Lower lobe of right lung (tissue), 2 donors: ENCODE results near the gene DGKI. TPM values are rescaled to one million over a fixed set of nuclear protein-coding genes. Genes with fewer than 3 reads are reported as not detected.

Experiments used
- ATAC-seq, 2 donors: fragments of 200-7000 bp; cut with Tn5 transposase; one replicate each; pipeline ENCODE4 v1.9.1; 2020 to 2022; ENCODE audit warnings: mild to moderate bottlenecking in 2 of 2, moderate library complexity in 2 of 2
- DNase-seq: peaks from one replicate; pipeline ENCODE4 v3.0.0-alpha.2; 2020
- H3K27ac ChIP-seq: fragments of 200-600 bp; one replicate; pipeline ENCODE4 v1.8.0; 2022
- H3K27me3 ChIP-seq: fragments of 200-600 bp; one replicate; pipeline ENCODE4 v1.8.0; 2022; ENCODE audit warnings: low read depth
- H3K36me3 ChIP-seq: fragments of 200-600 bp; one replicate; pipeline ENCODE4 v1.8.0; 2022; ENCODE audit warnings: mild to moderate bottlenecking
- H3K4me1 ChIP-seq: fragments of 200-600 bp; one replicate; pipeline ENCODE4 v1.8.0; 2022
- H3K4me3 ChIP-seq: fragments of 200-600 bp; one replicate; pipeline ENCODE4 v1.8.0; 2022; ENCODE audit warnings: mild to moderate bottlenecking
- H3K9me3 ChIP-seq: fragments of 200-600 bp; one replicate; pipeline ENCODE4 v1.8.0; 2022
- intact Hi-C: fragments of 100-400 bp; cut with DNase I; formaldehyde crosslinking; loops from one replicate; pipeline ENCODE4 v1.11.0; 2022
- total RNA-seq: library from RNA; stranded (reverse); fragmentation: NEBNext Ultra II Directional; extraction: Animal tissue kit (Norgen Biotek cat#: 25700); gene quantifications from one replicate; pipeline ENCODE4 v1.2.1, GENCODE V29; 2021
- TF ChIP-seq, protein P1 (sequence below): fragments of 200-600 bp; IDR thresholded peaks from one replicate; pipeline ENCODE4 v1.8.0; 2022; ENCODE audit warnings: antibody characterized with exemption, mild to moderate bottlenecking
- donor health status: DM: no; HTN: yes; CAD: no; lungs with severe emphysema.

The DGKI gene
- total RNA-seq, 1 donor from 2014 or later: 0.09 TPM

DNA sequence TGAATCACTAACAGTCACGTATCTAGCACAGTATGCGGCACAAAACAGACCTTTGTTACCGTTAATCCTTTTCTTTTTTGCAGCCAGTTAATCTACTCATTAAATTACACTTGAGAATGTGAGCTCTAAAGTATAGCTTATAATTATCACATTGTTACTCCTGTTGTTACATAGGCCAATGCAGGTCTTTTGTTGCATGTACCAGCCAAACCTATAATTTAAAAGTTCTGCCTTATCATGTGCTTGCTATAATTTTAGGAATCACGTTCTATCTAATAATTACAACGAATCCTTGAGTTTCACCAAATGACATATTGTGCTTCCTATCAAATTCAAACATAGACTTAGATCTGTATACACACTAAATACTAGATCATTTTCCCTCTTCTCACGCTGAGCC lies 245.1 kb downstream of the DGKI start:
- ATAC-seq: no peak
- H3K27ac ChIP-seq: no peak overlapping the region
- intact Hi-C loops: no loop called here

DNA sequence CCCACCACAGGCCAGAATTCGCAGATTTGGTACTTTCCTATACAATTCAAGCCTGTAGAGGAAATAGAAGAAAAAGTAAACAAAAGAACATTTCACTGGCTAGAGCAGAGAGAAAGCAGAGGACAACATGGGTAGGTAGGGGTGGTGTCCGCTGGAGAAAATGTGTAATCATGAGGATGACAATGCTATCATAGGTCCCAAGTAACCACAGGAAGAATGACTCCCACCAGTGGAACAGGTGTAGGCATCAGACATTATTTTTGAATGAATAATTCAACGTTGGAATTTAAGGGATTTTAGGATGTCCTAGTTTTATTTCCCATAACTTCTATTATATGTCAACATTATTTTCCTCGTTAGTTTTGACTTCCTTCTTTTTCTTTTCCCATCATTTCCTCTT lies 248.9 kb downstream of the DGKI start:
- ATAC-seq (no peak), DNase-seq (no peak)
- no peaks in the 10 kb centered on the region for H3K4me1 ChIP-seq
- no peaks in the 10 kb centered on the region for H3K27me3 ChIP-seq
- no peaks in the 10 kb centered on the region for H3K9me3 ChIP-seq
- TF ChIP-seq, protein P1, sequence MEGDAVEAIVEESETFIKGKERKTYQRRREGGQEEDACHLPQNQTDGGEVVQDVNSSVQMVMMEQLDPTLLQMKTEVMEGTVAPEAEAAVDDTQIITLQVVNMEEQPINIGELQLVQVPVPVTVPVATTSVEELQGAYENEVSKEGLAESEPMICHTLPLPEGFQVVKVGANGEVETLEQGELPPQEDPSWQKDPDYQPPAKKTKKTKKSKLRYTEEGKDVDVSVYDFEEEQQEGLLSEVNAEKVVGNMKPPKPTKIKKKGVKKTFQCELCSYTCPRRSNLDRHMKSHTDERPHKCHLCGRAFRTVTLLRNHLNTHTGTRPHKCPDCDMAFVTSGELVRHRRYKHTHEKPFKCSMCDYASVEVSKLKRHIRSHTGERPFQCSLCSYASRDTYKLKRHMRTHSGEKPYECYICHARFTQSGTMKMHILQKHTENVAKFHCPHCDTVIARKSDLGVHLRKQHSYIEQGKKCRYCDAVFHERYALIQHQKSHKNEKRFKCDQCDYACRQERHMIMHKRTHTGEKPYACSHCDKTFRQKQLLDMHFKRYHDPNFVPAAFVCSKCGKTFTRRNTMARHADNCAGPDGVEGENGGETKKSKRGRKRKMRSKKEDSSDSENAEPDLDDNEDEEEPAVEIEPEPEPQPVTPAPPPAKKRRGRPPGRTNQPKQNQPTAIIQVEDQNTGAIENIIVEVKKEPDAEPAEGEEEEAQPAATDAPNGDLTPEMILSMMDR: no peak
- no peak overlapping the region for H3K27ac ChIP-seq
- intact Hi-C loops: no loop called here
- no peaks in the 10 kb centered on the region for H3K36me3 ChIP-seq
- no peak overlapping the region for H3K4me3 ChIP-seq

More for the DNA sequence above, 245.1 kb downstream of the DGKI start:
- no peaks in the 10 kb centered on the region for H3K36me3 ChIP-seq
- no peaks in the 10 kb centered on the region for H3K4me1 ChIP-seq
- TF ChIP-seq, protein P1: no peak
- no peak for DNase-seq
- no peaks in the 10 kb centered on the region for H3K9me3 ChIP-seq
- H3K4me3 ChIP-seq: no peak overlapping the region
- no peaks in the 10 kb centered on the region for H3K27me3 ChIP-seq

DNA sequence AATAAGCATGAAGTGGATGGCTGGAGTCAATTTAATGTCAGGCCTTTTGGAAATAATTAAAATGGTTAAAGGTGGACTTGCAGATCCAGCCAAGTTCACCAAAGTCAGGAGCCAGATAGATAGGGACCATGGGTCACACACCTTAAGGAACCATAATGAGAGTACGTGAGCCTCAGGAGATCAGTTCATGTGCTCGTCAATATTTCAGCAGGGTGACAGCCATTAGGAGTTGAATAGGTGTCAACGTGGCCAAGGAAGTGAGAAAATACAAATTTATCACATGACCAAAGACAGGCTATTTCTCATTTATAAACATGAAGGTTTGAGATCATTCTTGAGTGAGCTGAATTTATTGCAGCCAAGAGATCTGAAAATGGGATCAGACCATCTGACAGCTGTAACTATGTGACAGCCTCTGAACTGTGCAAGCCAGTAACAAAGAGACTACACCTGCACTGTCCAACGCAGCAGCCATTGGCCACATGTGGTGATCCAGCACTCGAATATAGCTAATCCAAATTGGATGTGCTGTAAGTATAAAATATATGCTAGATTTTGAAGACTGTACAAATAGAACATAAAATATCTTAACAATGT lies 253.6 kb downstream of the DGKI start:
- TF ChIP-seq, protein P1: no peak
- ATAC-seq (no peak), DNase-seq (no peak)
- intact Hi-C loops: no loop called here
- Histone ChIP-seq H3K4me3 (no peak overlapping the region), H3K9me3 (no peaks in the 10 kb centered on the region), H3K36me3 (no peaks in the 10 kb centered on the region), H3K27me3 (no peaks in the 10 kb centered on the region), H3K4me1 (peaks cover 6% of the 10 kb centered on the region), H3K27ac (no peak overlapping the region)

DNA sequence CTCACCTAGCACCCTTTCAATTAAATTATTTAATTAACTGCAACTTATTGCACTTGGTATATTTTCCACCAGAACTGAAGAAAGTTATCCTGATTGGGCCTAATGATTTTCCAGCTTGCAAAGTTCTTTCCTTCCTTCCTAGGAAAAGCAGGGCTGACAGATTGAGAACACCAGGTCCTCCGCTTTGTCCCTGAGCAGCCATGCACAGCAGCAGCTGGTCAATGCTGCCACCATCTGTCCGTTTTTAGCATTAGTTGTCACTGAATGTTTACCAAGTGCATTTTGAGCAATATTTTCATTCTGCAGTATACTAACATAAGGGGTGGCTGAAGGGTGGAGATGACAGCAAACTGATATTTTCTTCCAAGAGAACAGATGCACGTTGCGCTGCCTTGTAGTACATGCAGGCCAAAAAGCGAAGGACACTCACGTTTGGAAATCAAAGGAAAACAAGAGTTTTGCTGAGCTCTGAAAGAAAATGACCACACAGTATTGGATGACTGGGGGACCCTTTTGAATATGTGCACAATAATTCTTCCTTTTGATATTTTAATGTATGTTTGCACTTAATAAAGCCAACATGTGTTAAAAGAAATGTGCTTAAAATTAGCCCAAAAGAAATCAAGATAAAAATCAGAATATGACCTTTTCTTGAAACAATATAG lies 254.4 kb downstream of the DGKI start:
- no peaks in the 10 kb centered on the region for H3K27me3 ChIP-seq
- no peak overlapping the region for H3K27ac ChIP-seq
- H3K9me3 ChIP-seq: no peaks in the 10 kb centered on the region
- peaks cover 6% of the 10 kb centered on the region for H3K4me1 ChIP-seq
- intact Hi-C loops: no loop called here
- H3K36me3 ChIP-seq: no peaks in the 10 kb centered on the region
- no peak overlapping the region for H3K4me3 ChIP-seq
- ATAC-seq (peak; percentile 65 to 73), DNase-seq (no peak)
- TF ChIP-seq, protein P1: peak; percentile 46

DNA sequence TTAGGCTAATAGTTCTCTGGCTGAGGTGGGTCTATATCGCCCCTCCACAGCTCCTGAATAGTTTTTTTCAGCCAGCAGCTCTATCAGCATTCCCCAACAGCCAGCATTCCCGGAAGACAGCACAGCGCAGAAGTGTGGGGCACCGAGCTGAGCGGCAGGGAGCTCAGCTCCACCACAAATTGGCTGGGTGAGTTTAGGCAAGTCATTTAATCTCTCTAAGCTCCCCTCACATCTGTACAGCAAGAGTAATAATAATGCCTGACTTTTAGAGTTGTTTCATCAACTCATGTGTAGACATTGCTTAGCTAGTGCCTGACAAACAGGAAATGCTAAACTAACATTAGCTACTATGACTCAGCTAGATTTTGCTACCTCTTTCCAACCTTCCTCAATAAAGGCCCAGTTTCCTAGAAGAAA lies 255.3 kb downstream of the DGKI start:
- peaks cover 6% of the 10 kb centered on the region for H3K4me1 ChIP-seq
- H3K9me3 ChIP-seq: no peaks in the 10 kb centered on the region
- H3K27ac ChIP-seq: no peak overlapping the region
- TF ChIP-seq, protein P1: no peak
- H3K36me3 ChIP-seq: no peaks in the 10 kb centered on the region
- no peak overlapping the region for H3K4me3 ChIP-seq
- no peaks in the 10 kb centered on the region for H3K27me3 ChIP-seq
- intact Hi-C loops: no loop called here
- ATAC-seq: peak in 1 of 2 donors; percentile 32
- no peak for DNase-seq
